ENCODE data around the gene LNPEP. TPM values are rescaled to one million over a fixed set of nuclear protein-coding genes. Genes with fewer than 3 reads are reported as not detected.

LNPEP gene
- total and polyA plus RNA-seq, 2 donors (not counting 1 experiment from before 2014, with no cell fraction given) = 10.5 to 92.9 TPM

- no peak overlapping the region for H3K9ac ChIP-seq (ENCODE audit: low read length)
- H4K20me1 ChIP-seq (ENCODE audit: control insufficient read depth, insufficient read depth, low read length, poor library complexity, severe bottlenecking) = no peaks in the 10 kb centered on the region
- no peak overlapping the region for H3K4me3 ChIP-seq (ENCODE audit: control extremely low read depth in 1 of 5, extremely low read depth in 1 of 5, insufficient read depth in 1 of 5, low read depth in 2 of 5, low read length in 4 of 5)
- no peak overlapping the region for H2AFZ ChIP-seq (ENCODE audit: insufficient read depth, low read depth, low read length, poor library complexity, severe bottlenecking)
- no peak overlapping the region for H3K4me3 Mint-ChIP-seq
- WGBS (ENCODE audit: insufficient coverage) = no CpG with 5 or more reads among the region's 3 CpGs
- H3K4me1 ChIP-seq (ENCODE audit: control insufficient read depth in 2 of 2, insufficient read depth in 2 of 2, low read length in 2 of 2) = peaks cover 16 to 23% of the 10 kb centered on the region in 2 donors
- no peaks in the 10 kb centered on the region for H3K27me3 Mint-ChIP-seq
- H3K27ac Mint-ChIP-seq = no peak overlapping the region
- ChIA-PET CTCF (interaction anchor here (3.1 kb wide), 1 partner anchor 137 kb away, joined by 24 read pairs; no protein-coding TSS in a partner anchor), POLR2A (no interaction called here)
- ATAC-seq (ENCODE audit: low read depth) (no peak), DNase-seq (no peak)
- TF ChIP-seq EZH2 (IDR thresholded peaks at IDR 0.05; ENCODE audit: borderline replicate concordance, insufficient read depth, low read depth, low read length, poor library complexity, severe bottlenecking) (no peak), CTCF (IDR thresholded peaks at IDR 0.05) (no peak)
- H3K36me3 ChIP-seq (replicated peaks in 1 of 2; ENCODE audit: control extremely low read depth in 1 of 2, control insufficient read depth in 1 of 2, extremely low read depth in 1 of 2, insufficient read depth in 2 of 2, low read length in 1 of 2) = peaks cover 22 to 45% of the 10 kb centered on the region in 2 experiments
- H3K27ac ChIP-seq (ENCODE audit: low read length in 2 of 2) = peak overlapping the region in 1 of 2 donors; percentile 13
- H3K4me2 ChIP-seq (replicated peaks; ENCODE audit: low read depth, low read length, poor library complexity, severe bottlenecking) = no peak overlapping the region
- H3K79me2 ChIP-seq (ENCODE audit: control insufficient read depth, insufficient read depth, low read length) = peaks cover 17% of the 10 kb centered on the region
- H3K27me3 ChIP-seq (replicated peaks in 1 of 4; ENCODE audit: control extremely low read depth in 1 of 4, control insufficient read depth in 3 of 4, insufficient read depth in 4 of 4, low read length in 3 of 4) = no peaks in the 10 kb centered on the region
- H3K9me3 Mint-ChIP-seq (ENCODE audit: insufficient read depth) = no peaks in the 10 kb centered on the region
- intact Hi-C loops (cut with micrococcal nuclease) = loop anchor here (5.0 kb wide), 1 partner anchor 254 kb away; no protein-coding TSS in a partner anchor
- H3K9me3 ChIP-seq (ENCODE audit: control extremely low read depth in 1 of 3, control insufficient read depth in 2 of 3, insufficient read depth in 1 of 3, low read length in 2 of 3) = no peaks in the 10 kb centered on the region
- peaks cover 26% of the 10 kb centered on the region for H3K4me1 Mint-ChIP-seq
Measured at GRCh38 chr5:97006454-97007060, 70.7 kb downstream of the LNPEP start.

Measured in B cell (primary cell).